NCI-H526 treated with DMSO at 0.1 percent for 48 hours (cell line): ENCODE measurements around the gene GMDS.
"Not testable (repeated sequence)": the region's sequence is repeated elsewhere in the genome, so short reads cannot be mapped to it uniquely, and the experiment has no call there.

ENCODE experiments used
- DNase-seq: peaks from one replicate; lab custom pipeline; 2025; lab: John Stamatoyannopoulos, UW

The GMDS gene

DNA sequence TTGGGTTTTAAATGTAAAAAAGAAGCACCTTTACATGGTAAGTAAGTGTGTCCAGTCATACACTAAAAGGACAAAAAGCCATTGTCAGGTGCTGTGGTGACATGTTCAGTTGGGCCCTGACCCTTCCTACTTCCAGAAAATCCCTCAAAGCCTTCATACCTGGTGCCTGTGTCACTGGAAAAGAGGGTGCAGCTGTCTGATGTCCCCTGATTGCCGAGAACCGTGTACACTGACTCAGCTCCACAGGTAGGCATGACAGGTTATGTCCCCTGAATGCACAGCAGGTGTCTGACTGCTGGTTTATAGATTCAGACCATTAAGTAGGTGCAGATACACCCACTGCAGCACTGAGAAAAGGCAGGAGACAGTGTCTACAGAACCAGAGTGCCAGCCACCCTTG, 536.6 kb downstream of the GMDS start:
- no peak for DNase-seq

DNA sequence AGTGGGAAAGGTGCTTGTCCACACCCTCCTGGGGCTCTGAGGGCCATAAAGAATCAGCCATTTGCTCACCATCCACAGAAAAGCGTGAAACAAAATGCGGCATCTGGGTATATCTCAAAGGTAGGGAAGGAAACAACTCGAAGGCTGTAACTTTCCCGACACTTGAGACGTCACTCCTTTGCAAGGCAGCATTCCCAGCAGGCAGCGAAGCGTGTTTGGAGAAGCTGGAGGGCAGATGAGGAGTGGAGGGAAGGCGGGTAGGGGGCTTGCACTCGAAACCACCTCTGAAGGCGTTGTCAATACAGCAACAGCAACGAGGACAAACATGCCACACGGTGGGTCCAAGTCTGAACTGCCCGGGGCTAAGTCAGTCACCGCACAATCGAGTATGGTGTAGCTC, 537.3 kb downstream of the GMDS start:
- no peak for DNase-seq

DNA sequence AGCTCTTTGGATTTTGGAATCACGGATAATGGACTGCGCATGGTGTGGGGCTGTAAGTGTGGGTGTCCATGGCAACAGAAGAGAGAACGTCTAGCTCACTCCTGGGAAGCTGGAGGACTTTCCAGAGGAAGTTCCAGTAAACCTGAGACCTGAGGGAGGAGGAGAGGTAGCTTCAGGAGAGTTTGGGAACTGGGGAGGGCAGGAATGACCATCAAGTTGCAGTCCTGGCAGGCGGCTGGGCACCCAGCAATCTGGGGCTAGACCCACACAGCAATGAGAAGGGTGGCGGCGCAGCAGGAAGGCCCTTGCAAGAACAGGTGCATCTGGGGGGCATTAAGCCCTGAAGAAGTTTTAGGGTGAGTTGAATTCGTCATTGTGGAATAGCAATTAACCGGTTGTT, 539.8 kb downstream of the GMDS start:
- no peak for DNase-seq

DNA sequence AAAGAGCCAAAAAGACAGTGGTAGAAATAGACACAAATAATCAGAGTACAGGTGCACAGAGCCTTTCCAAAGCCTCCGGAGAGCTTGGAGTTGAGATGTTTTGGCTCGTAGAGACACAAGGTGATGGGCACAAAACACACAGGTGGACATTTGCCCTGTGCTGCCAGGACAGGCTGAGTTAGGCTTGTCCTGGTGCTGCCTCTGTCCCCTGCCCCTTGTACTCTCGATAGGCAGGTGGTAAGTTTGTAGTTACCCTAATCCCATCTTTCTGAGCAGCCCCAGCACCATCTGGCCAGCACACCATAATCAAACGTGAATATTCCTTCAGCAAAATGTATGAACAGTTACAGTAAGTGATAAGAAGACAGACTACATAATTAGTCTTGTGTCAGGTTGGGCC, 540.2 kb downstream of the GMDS start:
- no peak for DNase-seq

DNA sequence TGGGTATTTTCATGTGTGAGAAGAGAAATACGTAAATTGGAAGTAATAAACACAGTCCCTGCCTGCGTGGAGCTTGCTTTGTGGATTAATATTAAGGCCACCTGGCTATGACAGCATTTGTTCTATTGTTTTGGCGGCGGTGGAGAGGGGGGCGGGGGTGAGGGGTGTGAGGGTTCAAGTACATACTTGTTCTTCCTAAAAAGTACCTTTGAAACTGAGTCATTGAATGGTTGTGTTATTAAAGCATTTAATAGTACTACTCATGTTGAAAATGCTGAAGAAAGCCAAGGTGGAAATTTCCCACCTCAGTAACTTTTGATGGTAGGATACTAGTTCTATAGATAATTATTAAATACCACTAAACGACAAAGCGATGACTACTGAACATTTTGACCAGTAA, 540.7 kb downstream of the GMDS start:
- DNase-seq: no peak

DNA sequence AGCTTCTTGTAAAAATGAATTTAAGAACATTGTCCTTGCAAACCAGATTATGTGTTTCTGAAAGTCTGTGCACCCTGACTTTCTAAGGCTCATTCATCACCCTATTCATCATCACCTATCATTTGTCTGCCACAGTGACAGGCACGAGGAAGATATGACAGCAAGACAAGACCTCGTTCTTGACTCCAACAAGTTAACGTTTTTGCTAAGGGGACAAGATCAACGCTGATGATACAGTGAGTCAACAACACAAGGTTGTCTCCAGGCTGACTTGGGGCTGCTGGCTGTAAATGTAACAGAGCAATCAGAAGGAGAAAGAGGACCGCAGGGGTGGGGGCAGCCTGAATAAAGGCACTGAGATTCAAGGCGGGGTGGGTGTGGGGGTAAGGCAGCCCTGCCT, 541.5 kb downstream of the GMDS start:
- no peak for DNase-seq

DNA sequence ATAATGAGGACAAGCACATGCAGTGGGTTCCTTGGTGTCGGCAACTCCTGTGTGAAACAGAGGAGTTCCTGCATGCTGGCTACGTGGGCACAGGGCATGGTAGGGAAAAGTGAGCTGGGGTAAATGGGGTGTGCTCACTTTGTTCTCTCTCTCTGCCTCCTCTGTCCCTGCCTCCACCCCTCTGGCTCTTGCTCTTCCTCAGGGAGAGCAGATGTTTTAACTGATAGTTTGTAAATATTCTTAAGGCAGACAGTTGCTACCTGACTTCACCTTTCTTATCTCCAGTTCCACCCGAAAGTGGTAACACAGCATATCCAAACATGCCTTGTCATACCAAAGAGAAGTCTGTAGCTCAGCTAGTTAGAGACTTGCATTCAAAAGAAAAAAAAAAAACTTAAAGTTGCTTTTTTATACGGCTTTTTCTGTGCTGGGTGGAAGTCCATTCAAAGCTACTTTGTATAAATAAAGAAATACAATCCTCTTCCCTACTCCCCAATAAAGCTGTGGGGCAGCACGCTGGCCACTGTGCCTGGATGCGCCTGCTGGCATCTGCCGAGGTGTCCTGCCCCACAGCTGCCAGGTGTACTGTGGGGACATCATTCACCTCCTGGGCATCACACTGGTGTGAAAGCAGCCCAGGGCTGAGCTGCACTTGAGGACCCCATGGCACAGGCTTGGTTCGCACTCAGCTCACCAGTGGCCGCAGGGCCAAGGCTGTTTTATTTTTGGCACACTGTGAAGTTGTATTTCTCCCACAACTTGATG, 542.1 kb downstream of the GMDS start:
- no peak for DNase-seq

DNA sequence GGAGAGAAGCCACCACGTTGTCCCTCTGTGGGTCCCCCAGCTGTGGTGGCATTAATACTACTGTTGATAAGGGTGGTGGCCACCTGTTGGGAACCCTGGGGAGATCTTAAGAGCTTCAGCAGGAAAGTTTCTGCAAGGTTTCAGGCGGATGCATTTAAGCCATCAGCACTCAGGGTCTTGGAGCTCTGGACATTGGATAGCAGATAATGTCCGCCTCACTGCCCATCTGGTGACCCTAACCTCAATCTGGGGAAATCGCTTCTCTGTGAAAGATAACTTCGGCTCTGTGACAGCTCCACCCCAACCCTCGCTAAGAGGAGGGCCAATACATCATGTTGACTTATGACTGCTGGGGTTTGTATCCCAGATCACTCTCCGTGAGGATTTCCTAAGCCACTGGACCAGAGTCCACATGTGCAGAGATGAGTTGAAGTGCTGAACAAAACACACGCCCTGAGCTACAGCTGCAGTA, 542.8 kb downstream of the GMDS start:
- no peak for DNase-seq

DNA sequence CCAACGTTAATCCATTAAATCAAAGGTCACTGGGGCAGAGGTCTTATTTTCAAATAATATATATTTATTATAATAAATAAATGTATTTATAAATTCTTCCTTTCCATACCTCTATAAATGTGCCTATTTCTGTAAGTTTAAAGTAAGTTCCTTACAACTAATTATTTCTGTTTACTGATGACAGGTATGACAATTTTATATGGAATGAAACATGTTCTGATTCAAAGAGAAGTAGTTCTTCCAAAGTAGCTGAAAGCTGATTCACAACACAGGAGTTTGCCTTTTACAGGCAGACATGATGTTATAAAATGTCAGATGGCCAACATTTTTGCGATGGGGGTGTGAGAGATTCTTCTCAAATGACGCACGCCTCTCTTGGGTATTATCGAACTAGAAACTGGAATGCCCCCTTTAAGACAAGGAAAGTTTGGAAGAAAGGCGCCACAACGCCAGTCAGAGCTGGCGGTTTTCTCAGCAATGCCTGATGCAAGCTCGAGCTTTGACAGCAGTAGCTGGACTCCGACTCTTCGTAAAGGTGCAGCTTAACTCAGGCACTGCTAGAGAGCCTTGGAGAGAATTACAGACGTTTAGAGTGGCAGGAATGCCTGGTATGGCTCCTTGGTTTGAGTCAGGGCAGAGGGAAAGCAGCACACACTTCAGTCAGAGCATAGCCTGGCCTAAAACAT, 543.6 kb downstream of the GMDS start:
- no peak for DNase-seq

DNA sequence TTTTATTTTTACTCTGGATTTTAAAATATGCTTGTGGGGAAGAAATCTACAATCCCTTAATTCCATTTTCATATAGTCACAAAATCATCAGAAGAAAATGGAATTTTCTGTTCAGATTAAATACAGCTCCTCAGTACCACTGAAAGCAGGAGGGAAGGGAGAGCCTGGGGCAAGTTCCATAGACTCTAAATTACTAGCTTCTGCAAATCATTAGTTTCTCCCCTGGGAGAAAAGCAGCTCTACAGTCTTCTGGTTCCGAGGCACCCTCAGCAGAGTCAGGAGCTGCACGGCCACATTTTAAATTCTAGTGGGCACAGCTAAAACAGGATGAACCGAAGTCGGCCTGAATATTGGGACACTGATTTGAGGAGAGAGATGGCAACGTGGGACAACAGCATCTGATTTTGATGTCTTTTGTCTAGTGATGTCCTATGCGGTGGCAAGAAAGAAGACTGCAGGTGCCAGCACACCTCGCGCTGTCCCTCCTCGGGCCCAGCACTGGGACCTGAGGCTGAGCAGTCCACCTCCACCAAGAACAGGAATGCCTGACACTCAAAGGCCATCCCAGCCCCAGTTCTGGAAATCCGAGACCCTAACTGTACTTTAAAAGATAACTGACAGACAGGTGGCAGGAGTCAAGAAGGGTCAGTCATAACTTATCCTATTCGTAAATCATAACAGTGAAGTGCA, 545.0 kb downstream of the GMDS start:
- no peak for DNase-seq

DNA sequence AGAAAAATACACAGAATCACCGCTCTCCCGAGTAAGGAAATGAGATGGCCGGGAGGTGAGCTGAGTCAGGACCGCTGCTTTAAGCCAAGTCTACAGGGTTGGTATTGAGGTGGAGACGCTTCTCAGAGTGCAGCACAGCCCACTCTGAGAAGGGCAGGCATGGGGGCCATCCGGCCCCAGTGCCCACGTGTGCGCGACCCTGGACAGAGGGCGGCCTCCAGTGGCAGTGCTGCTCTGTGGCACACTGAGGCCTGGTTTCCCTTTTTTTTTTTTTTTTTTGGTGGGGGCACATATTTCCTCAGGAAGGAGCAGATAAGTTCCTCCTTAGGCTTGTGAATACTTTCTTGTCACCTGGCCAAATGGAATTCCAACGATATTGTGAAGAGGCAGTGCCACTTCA, 546.9 kb downstream of the GMDS start:
- DNase-seq: no peak

DNA sequence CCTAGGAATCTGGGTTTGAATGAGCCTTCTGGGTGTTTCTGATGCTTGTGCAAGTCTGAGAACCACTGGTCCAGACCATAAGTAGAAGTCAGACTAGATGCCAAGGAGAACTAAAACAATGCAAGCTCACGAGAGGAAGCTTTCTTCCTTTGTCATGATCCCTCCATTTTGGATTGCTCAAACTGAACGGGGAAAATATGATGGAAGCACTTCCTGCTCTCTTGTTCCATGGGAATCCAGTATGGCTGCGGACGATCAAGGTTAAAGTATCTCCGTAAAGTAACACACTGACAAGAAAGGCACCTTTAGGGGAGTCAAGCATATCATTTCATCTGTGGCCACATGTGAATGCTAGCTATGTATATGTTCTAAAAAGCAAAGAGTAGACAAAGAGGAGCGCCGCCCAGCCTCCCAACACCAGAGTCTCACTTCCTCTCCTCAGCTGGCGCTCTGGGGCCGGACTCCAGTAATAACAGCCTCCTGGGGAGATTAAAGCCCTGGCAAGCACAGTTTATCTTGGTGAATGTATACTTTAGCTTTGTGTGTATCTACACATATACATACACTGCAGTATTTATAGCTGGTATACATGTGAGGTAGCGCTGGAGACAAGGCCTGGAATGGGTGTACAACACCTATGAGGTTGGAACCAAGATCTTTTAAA, 547.6 kb downstream of the GMDS start:
- no peak for DNase-seq

DNA sequence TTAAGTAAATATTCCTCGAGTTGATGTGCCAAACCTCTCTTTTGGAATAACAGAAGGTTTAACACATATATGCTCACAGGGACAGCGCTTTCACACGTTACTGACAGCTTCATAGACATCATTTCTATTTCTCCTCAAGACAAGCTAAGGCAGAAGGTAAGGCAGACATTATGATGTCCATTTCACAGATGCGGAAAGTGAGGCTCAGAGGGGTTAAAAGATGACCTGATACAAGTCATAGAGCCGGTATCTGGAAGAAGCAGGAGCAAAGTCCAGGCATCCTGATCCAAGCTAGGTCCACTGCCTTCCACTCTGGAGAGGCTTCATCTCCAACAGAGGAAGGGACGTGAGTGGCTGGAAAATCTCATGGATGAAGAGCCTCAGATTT, 548.9 kb downstream of the GMDS start:
- DNase-seq: no peak

DNA sequence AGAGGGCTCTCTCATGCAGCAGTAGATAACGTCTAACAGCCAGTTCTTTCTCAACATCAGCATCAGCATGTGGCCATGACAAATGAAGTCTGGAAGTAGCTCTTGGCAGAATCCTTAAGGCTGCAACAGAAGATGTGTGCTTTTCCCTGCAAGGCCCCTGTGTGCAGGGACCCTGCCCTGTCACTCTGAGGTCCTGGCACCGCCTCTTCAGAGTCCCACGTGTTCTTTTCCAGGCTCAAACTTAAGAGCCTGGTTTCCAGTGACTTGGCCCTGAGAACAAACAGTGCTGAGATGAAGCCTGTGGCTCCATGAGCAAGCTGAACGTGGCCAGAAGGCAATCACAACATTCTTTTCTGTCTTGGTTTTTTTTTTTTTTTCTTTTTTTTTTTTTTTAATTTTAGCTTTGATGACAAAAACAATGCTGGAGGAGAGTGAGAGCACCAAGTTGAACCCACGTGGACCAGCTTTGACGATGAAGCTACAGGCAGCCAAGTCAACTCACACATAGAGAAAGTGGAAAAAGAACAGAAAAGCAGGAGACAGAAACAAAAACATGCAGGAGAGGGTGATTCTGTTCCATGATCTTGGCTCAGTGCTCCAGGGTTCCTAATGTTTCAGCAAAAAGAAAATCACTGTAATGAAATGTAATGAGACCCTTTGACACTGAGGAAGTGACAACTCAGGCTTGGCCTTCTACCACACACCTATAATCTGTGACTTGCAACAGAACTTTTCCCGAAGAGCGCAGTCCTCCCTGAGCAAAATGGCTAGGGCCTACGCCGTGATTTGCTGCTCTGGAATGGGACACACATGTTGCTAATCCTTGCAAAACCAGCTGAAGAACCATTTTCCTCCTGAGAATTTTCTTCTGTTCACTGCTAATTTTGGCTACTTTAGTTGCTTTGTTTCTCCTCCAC, 549.6 kb downstream of the GMDS start:
- DNase-seq: no peak

DNA sequence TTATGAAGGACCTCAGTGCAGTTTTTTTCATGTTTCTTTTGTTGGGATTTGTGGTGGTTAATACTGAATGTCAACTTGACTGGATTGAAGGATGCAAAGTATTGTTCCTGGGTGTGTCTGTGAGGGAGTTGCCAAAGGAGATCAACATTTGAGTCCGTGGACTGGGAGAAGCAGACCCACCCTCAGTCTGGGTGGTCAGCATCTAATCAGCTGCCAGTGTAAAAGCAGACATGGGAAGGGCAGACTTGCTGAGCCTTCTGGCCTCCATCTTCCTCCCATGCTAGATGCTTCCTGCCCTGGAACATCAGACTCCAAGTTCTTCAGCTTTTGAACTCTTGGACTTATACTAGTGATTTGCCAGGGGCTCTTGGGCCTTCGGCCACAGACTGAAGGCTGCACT, 553.6 kb downstream of the GMDS start:
- not testable (repeated sequence) for DNase-seq

DNA sequence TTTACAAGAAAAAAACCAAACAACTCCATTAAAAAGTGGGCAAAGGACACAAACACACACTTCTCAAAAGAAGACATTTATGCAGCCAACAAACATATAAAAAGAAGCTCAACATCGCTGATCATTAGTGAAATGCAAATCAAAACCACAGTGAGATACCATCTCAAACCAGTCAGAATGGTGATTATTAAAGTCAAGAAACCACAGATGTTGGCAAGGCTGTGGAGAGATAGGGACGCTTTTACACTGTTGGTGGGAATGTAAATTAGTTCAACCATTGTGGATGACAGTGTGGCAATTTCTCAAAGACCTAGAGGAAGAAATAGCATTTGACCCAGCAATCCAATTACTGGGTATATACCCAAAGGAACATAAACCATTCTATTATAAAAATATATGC, 554.7 kb downstream of the GMDS start:
- peak; percentile 88 for DNase-seq

DNA sequence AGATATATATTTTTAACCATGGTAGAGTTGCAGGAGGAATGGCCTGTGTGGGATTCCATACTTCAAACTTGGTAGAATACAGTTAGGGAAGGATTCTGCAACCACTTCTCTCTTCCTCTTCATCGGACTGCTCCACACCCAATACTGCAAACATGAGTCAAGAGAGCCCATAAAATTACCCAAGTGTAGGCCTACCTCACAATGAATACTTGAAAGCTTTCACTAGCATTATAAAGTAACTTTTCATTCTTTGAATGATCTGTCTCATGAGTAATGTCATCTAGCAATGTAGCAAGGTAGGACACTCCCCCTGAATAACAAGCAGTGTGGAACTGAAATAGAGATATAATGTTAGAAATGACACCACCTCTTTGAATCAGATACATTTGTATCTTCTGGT, 556.3 kb downstream of the GMDS start:
- DNase-seq: no peak

DNA sequence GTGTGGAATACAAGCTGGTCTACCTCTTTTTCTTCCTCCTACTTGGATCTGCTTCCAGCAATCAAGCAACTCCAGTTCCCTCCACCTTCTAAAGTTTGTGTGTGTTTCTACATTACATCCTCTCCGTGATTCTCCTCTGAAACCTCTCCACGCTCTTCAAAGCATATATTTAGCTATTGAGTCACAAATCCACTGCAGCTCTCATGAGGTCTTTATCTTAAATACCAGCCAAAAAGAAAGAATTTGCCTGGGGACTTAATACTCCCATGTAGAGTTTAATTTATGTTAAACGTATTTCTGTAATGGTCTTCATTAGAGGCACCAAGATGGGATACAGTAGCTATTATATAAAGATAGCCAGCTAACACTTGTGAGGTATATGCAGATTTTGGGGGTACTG, 557.0 kb downstream of the GMDS start:
- no peak for DNase-seq

DNA sequence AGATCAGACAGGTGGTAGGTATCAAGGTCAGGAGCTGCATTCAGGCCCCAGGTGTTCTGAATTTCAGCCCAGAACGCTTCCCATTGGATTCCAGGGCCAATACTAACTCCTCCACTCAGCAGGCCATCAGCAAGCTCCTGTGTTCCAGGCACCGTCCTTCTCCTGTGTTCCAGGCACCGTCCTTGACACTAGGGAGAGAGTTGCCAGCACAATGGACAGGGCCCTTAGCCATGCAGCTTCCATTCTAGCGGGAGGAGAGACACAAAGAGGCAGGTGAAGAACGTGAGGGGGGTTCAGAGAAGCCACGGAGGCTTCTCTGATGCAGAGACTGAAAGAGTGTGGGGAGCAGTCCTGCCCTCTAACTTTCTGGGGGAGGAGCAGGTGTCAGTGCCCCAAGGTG, 558.0 kb downstream of the GMDS start:
- no peak for DNase-seq

DNA sequence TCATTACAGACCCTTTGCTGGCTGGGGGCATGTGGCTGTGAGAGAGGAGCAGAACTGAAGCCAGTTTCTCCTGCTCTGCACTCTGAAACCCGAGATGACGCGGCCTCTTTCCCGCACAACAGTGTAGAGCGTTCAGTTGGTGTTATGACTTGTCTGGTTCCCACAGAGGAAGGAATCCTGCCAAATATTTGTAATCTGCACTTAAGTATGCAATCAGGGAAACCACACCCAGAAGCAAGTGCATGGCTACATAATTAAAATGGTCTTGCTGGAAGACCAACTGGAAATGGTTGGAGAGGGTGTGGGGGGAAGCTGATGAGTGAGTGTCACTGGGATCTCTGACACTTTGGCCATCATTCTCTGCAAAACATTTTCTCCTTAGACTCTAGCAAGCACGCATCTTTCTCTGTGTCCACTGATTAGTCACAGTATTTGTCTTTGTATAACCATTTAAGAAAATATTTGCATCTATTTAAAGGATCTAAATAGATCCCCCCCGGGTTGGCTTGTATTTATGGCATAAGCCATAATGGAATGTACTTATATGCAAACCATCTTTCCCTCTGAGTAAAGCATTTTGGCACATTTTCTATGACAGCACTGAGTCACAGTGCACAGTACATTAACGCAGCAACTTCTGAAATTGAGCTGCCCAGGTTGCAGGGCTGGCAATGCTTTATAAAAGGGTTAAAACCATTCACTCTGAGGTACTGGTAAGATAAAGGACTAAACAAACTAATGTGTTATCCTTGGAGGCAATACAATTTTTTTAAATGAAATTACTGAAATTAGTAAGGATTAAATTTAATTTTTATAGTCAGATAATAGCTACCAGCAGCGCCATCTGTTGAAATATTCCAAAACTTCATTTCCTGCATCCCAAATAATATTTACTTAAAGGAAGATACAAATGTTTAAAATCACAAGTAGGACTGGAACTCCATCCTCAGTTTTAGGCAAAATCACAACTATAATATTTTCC, 559.0 kb downstream of the GMDS start:
- peak; percentile 76 for DNase-seq
